Effector CD4-positive, alpha-beta T cell (primary cell): ENCODE data around the gene SLC44A1.

Experiments
- DNase-seq: peaks from one replicate; pipeline ENCODE4 v3.0.0-alpha.2; 2020

The SLC44A1 gene

GRCh38 chr9:105275111-105275510, 30.7 kb downstream of the SLC44A1 start:
- no peak for DNase-seq

DNA sequence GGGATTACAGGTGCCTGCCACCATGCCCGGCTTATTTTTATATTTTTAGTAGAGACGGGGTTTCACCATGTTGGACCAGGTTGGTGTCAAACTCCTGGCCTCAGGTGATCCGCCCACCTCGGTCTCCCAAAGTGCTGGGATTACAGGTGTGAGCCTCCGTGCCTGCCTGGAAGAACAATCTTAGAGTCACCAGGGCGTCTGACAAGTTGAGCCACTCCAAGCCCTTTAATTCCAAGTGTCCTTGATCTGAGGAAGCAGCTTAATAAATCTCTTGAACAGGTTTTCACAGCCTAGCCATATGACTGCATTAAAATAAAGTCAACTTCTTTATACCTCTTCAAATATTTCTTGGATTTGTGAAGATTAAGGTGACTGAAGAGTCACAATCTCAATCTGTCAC, 31.5 kb downstream of the SLC44A1 start:
- DNase-seq, result no peak

DNA sequence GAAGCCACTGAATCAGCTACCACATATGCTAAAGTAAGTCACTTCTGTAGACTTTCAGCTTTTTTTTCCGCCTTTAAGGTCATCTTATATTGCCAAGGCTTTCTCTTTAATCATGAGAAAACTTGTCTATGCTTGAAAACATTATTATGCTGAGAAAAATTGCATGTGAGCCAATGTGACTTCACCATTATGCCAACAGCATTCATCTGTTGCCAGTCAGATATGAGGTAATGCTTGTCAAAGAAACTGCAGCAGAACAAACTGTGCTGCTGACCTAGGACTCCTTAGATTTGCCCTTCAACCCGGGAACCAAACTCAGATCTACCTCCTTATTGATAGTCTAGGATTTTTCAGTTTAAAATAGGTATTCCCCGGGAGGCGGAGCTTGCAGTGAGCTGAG, 34.3 kb downstream of the SLC44A1 start:
- no peak for DNase-seq

- no peak for DNase-seq
Observed at GRCh38 chr9:105280691-105281090, 36.2 kb downstream of the SLC44A1 start.

GRCh38 chr9:105281272-105281671, 36.8 kb downstream of the SLC44A1 start:
- DNase-seq, result no peak

DNA sequence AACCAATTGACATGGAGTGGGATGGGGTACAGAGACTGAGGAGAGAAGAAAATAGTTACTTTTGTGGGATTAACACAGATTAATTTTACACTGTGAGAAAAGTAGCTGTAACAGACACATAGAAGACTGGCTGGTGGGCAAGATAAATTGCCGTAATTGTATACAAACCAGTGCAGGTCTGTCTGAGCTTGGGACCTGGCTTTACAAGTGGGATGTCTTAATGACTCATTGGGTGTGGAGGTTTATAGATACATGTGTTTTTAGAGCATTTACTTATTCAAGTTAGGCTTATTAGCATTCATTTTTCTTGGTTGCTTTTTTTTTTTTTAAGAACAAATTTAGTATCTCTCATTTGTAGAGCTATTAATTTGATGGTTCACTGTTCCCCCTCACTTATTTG, 37.5 kb downstream of the SLC44A1 start:
- DNase-seq, result no peak

- no peak for DNase-seq
Observed at GRCh38 chr9:105282870-105283621, 38.6 kb downstream of the SLC44A1 start.

GRCh38 chr9:105283795-105284194, 39.3 kb downstream of the SLC44A1 start:
- DNase-seq, result no peak

DNA sequence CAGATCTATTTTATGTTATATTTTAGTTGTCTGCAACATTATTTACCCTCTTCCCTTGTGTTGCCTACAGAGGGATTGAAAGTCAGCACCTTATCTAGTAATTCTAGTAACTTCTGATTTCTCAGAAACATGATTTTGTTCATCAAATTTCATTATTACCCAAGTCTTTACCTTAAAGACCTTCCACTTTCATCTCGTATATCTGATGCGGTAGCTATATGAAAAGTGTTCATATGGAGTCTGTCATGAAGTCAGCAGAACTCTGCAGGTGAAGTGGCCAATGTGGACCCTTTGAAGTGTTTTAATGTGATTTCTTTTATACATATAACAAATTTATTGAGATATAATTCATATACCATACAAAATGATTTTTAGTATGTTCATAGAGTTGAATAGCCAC, 40.0 kb downstream of the SLC44A1 start:
- DNase-seq, result no peak

DNA sequence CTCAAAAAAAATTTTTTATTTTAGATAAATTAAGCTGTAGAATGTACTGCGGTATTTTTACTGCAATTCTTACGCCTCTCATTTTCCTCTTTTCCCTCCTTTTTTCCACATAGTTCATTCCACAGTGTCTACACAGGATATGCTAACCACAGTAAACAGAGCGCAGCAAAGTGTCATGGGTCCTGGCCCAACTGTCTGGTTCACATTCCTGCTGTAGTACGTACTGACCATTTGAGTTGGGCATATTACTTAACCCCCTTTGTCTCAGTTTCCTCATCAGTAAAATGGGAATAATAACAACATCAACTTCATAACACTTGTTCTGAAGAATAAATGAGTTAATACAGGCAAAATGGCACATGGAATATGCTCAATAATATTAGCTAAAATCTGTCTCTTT, 41.6 kb downstream of the SLC44A1 start:
- no peak for DNase-seq

GRCh38 chr9:105289305-105289704, 44.9 kb downstream of the SLC44A1 start:
- DNase-seq, result no peak

GRCh38 chr9:105290418-105290817, 46.0 kb downstream of the SLC44A1 start:
- no peak for DNase-seq

DNA sequence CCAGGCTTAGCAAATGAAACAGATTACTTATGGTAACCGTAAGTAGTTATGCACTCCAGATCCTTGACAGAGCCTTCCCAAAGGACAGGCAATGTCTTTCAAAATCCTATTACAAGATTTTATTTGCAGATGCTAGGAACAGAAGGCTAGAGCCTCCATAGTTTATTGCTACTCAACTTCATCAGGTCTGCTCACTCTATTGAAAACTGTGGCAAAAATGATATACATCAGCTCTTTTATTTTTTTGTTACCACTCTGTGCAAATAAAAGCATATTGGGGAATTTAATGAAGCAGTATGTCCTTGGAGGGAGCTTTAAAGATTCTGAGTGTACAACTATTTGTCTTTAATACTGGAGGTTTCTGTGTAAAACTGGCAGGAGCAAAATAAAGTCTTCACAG, 46.5 kb downstream of the SLC44A1 start:
- DNase-seq, result no peak

- DNase-seq, result no peak
Observed at GRCh38 chr9:105291422-105291859, 47.0 kb downstream of the SLC44A1 start.

GRCh38 chr9:105291938-105292337, 47.5 kb downstream of the SLC44A1 start:
- DNase-seq, result no peak

DNA sequence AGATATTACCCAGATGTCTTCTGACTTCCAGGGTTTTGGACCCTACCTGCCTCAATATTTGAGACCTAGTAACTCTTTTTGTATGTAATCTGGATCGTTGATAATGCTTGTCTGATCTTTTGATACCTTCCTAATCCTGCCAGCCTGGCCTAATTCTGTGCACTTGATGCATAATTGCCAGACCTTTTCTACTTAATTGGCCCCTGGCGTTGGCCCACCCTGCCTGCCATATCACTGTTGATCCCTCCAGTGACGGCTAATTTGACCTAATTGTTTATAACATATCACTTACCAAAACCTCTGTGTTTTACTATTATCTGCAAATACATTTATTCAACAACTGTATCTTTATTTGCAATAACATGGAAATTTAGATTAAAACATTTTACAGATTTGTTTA, 49.0 kb downstream of the SLC44A1 start:
- DNase-seq, result no peak

DNA sequence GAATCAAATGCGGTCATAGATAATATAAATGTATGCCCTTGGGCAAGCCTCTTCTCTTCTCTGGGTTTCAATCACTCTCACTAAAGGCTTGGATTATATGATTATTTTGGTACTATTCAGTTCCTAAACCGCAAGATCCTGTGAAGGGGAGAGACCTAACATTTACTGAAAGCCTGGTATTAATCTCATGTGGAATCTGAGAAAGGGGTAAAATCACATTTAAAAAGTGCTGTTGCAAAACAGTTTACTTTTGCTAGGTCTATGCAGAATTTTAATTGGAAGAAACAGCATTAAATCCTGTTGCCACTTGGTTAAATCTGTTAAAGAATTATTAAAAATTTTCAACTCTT, 50.7 kb downstream of the SLC44A1 start:
- no peak for DNase-seq

DNA sequence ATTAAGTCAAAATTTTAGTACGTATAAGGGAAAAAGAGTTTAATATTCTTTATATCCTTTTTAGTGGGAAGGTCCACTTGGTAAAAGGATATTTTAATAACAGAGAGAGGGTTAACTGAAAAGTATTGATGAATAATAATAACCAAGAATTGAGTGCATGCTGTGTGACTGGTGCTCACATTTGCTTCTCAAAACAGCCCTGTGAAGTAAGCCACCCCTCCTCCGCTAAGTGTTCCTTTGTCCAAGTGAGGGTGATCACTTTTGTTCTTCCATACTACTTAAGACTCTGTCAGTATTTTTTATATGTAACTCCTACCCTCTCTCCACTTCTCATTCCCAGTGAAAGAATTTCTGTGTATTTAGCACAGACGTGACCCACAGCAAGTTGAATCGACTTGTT, 51.5 kb downstream of the SLC44A1 start:
- no peak for DNase-seq

- DNase-seq, result no peak
Observed at GRCh38 chr9:105296445-105296844, 52.0 kb downstream of the SLC44A1 start.

DNA sequence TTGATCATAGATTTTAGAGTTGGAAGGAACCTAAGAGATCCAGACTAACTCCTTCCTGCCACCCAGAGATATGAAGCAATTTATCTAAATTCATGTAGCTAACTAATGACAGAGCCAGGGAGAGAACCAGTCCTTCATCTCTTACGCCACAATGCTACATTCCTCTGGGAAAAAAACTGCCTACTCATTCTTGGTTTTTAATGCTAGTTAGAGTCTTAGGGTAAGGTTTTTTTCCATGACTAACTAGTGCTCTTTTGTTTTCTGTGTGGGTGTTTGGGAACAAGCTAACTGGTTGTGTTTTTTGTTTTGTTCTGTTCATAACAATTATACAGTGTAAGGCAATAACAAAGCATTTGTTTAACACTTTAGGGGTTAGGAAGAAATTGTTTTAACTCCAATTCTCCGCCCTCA, 52.4 kb downstream of the SLC44A1 start:
- no peak for DNase-seq

DNA sequence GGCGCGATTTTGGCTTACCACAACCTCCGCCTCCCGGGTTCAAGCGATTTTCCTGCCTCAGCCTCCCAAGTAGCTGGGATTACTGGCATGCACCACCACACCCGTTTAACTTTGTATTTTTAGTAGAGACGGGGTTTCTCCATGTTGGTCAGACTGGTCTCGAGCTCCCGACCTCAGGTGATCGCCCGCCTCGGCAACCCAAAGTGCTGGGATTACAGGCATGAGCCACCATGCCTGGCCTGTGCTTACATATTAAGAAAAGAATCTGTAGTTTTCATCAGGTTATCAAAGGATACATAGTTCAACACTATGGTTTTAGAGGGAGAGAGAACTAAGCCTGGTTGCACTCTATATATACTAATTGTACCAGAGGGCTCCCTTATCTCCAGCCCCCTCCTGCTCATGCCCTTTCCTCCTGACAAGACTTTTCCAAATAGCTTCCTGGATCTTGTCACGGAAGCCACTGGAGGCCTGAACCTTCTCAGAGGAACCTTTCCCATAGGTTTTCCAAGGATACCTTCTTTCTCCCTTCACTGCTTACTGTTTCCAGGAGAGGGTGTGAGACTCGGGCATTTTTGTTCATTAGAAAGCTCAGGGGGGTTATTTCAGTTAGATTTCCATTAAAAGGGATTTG, 53.1 kb downstream of the SLC44A1 start:
- DNase-seq, result no peak

DNA sequence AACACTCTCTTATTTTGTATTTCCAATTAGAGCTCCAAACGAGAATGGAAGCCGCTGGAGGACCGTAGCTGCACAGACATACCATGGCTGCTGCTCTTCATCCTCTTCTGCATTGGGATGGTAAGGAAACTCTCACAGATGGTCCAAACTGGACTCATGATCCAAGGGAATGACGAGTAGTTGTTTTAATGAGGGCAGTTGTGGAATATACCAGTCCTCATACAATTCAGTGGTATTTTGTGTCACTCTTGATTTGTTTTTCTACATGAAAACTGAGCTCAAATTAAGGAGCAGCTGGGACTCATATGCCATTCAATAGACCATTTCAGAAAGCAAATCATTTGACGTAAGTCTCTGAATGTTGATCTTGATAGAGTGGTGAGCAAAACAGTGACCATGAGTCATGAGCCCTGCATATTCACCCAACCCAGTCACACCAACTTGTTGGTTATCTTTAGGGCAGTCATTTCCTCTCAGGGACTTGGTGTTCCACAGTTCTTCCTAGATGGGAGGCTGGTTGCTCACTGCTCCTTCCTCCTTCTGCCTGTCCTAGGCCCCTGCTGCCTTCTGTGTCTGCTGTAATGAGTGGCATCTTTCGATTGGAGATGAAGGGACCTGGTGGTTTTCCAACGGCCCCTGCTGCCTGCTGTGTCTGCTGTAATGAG, 54.9 kb downstream of the SLC44A1 start:
- DNase-seq, result no peak

GRCh38 chr9:105302728-105303127, 58.3 kb downstream of the SLC44A1 start:
- DNase-seq, result no peak

- no peak for DNase-seq
Observed at GRCh38 chr9:105305856-105306255, 61.4 kb downstream of the SLC44A1 start.
